ENCODE data around the gene UTY. TPM values are rescaled to one million over a fixed set of nuclear protein-coding genes. Genes with fewer than 3 reads are reported as not detected.

The UTY gene
- 25.0 TPM in 1 of 2 replicates, not detected in the other for total RNA-seq

GRCh38 chrY:13479828-13480227, at the start of gene UTY:
UTY (minus strand) TSS chrY:13480033; CDS start chrY:13479665, 368 bp downstream.

Other genes with a start within 250 kb of the UTY start
- gene TMSB4Y, start 223.9 kb upstream of the UTY start, total RNA-seq = 1.7 TPM in 1 of 2 replicates, not detected in the other